ENCODE results near the gene PPARGC1A. TPM values are rescaled to one million over a fixed set of nuclear protein-coding genes. Genes with fewer than 3 reads are reported as not detected.

PPARGC1A gene
- total and polyA plus RNA-seq, 8 donors, result 2.7 to 12.2 (median 8.1) TPM

- Histone ChIP-seq H3K4me3 (no peak overlapping the region), H3K27ac (no peak overlapping the region), H3K9me3 (no peaks in the 10 kb centered on the region), H3K36me3 (no peaks in the 10 kb centered on the region), H3K27me3 (no peaks in the 10 kb centered on the region), H3K4me1 (no peaks in the 10 kb centered on the region)
- TF ChIP-seq CTCF (IDR thresholded peaks at IDR 0.05), result no peak
- ATAC-seq (no peak), FAIRE-seq (no peak), DNase-seq (no peak)
- intact Hi-C loops (cut with DNase I), result no loop called here
- WGBS, 2 donors, result 54 to 76% methylated on average over 2 of the region's 2 CpGs
These were observed 25.7 kb upstream of the PPARGC1A start for GRCh38 chr4:23915459-23916132.

- Histone ChIP-seq H3K27me3 (no peaks in the 10 kb centered on the region), H3K9me3 (no peaks in the 10 kb centered on the region), H3K4me3 (no peak overlapping the region), H3K36me3 (no peaks in the 10 kb centered on the region), H3K4me1 (no peaks in the 10 kb centered on the region), H3K27ac (no peak overlapping the region)
- no peak for ATAC-seq
- no peak for TF ChIP-seq CTCF (IDR thresholded peaks at IDR 0.05)
- no peak for FAIRE-seq
- DNase-seq, result no peak
- intact Hi-C loops (cut with DNase I), result no loop called here
- 71 to 74% methylated on average over 2 of the region's 2 CpGs for WGBS, 2 donors
These were observed 22.0 kb upstream of the PPARGC1A start for GRCh38 chr4:23911675-23912455.

- no peaks in the 10 kb centered on the region for H3K36me3 ChIP-seq
- FAIRE-seq (no peak), ATAC-seq (no peak), DNase-seq (no peak)
- 22 to 27% methylated on average over 1 of the region's 1 CpG for WGBS, 2 donors
- H3K9me3 ChIP-seq, result no peaks in the 10 kb centered on the region
- intact Hi-C loops (cut with DNase I), result no loop called here
- no peak overlapping the region for H3K27ac ChIP-seq
- no peak overlapping the region for H3K4me3 ChIP-seq
- TF ChIP-seq CTCF (IDR thresholded peaks at IDR 0.05), result no peak
- H3K4me1 ChIP-seq, result no peaks in the 10 kb centered on the region
- no peaks in the 10 kb centered on the region for H3K27me3 ChIP-seq
These were observed 19.8 kb upstream of the PPARGC1A start for GRCh38 chr4:23909671-23910070.

- FAIRE-seq (no peak), ATAC-seq (no peak), DNase-seq (no peak)
- Histone ChIP-seq H3K36me3 (no peaks in the 10 kb centered on the region), H3K4me1 (no peaks in the 10 kb centered on the region), H3K4me3 (no peak overlapping the region), H3K9me3 (no peaks in the 10 kb centered on the region), H3K27ac (no peak overlapping the region), H3K27me3 (no peaks in the 10 kb centered on the region)
- TF ChIP-seq CTCF (IDR thresholded peaks at IDR 0.05), result no peak
- WGBS, 2 donors, result 64 to 69% methylated on average over 3 of the region's 3 CpGs
- intact Hi-C loops (cut with DNase I), result no loop called here
These were observed 17.0 kb upstream of the PPARGC1A start for GRCh38 chr4:23906839-23907238.

GRCh38 chr4:23904639-23905071, 14.8 kb upstream of the PPARGC1A start:
- no peak for DNase-seq
- no peak overlapping the region for H3K27ac ChIP-seq
- no peaks in the 10 kb centered on the region for H3K27me3 ChIP-seq
- no peaks in the 10 kb centered on the region for H3K9me3 ChIP-seq
- WGBS, 2 donors, result 73 to 76% methylated on average over 5 of the region's 5 CpGs
- TF ChIP-seq CTCF (IDR thresholded peaks at IDR 0.05), result no peak
- ATAC-seq, result no peak
- intact Hi-C loops (cut with DNase I), result no loop called here
- no peak overlapping the region for H3K4me3 ChIP-seq
- H3K4me1 ChIP-seq, result no peaks in the 10 kb centered on the region
- no peaks in the 10 kb centered on the region for H3K36me3 ChIP-seq
- FAIRE-seq, result no peak

All from pancreas (tissue), 10 donors.